Upper lobe of left lung (tissue), 6 donors: Measurements from ENCODE around the gene JAKMIP2. TPM values are rescaled to one million over a fixed set of nuclear protein-coding genes. Genes with fewer than 3 reads are reported as not detected.

Experiments used
- ATAC-seq, 2 donors: fragments of 200-7000 bp; cut with Tn5 transposase; one replicate each; pipeline ENCODE4 v1.9.1; 2022; ENCODE audit warnings: mild to moderate bottlenecking in 2 of 2, moderate library complexity in 2 of 2; ENCODE audit not compliant: low FRiP score in 2 of 2
- DNase-seq, 2 donors: peaks; one replicate each; pipeline ENCODE4 v3.0.0-alpha.2; 2019 to 2020
- H3K27ac ChIP-seq, 4 donors: fragments of 200-600 bp; sonication (generic); one replicate each; pipeline ENCODE4 v1.5.1; 2016 to 2019
- H3K27me3 ChIP-seq, 4 donors: fragments of 200-600 bp; sonication (generic); one replicate each; pipeline ENCODE4 v1.5.1; 2017 to 2019
- H3K36me3 ChIP-seq, 4 donors: fragments of 200-600 bp; sonication (generic); one replicate each; pipeline ENCODE4 v1.5.1; 2016 to 2019
- H3K4me1 ChIP-seq, 4 donors: fragments of 200-600 bp; sonication (generic); one replicate each; pipeline ENCODE4 v1.5.1; 2018 to 2019
- H3K4me3 ChIP-seq, 4 donors: fragments of 200-600 bp; sonication (generic); one replicate each; pipeline ENCODE4 v1.5.1; 2017 to 2019; ENCODE audit warnings: mild to moderate bottlenecking in 2 of 4, moderate library complexity in 1 of 4
- H3K9me3 ChIP-seq, 4 donors: fragments of 200-600 bp; sonication (generic); one replicate each; pipeline ENCODE4 v1.5.1; 2018 to 2019
- CTCF ChIP-seq, 6 experiments: fragments of 450-650 bp in 4 of 6; fragments of 200-600 bp in 2 of 6; sonication (generic) in 2 of 6; IDR thresholded peaks; one replicate each; pipeline ENCODE4 v1.5.1; 2016 to 2019; ENCODE audit warnings: antibody characterized with exemption in 6 of 6
- EP300 ChIP-seq, 4 donors: sonication (generic); formaldehyde crosslinking; IDR thresholded peaks; one replicate each; pipeline ENCODE4 v1.5.1; 2017; ENCODE audit warnings: antibody characterized with exemption in 4 of 4, control low read depth in 2 of 4
- POLR2A ChIP-seq, 4 donors: fragments of 450-650 bp; IDR thresholded peaks; one replicate each; pipeline ENCODE4 v1.5.1; 2016 to 2017; ENCODE audit warnings: antibody characterized with exemption in 4 of 4, mild to moderate bottlenecking in 2 of 4
- POLR2AphosphoS5 ChIP-seq, 2 donors: sonication (generic); formaldehyde crosslinking; IDR thresholded peaks; one replicate each; pipeline ENCODE4 v1.5.1; 2017; ENCODE audit warnings: antibody characterized with exemption in 2 of 2
- WGBS, 2 donors: methylation state at CpG; one replicate each; pipeline ENCODE4 v1.1.5; 2017 to 2018; 5-methylcytosine and 5-hydroxymethylcytosine counted together
- total RNA-seq, 6 donors: library from RNA; depleted of rRNA in 4 of 6; stranded (reverse); fragments of >200 nt in 4 of 6; gene quantifications; one replicate each; pipeline versions ENCODE4 v1.1.0 to v1.2.1, GENCODE V29; 2016 to 2021
- donor health status: DM: no; HTN: no; CAD: no; lungs with moderate emphysema.
- donor health status: DM: no; HTN: yes; CAD: no; lungs with severe emphysema.

The JAKMIP2 gene
- total RNA-seq, 6 donors from 2014 or later = 0.91 to 8.4 (median 6.0) TPM

DNA sequence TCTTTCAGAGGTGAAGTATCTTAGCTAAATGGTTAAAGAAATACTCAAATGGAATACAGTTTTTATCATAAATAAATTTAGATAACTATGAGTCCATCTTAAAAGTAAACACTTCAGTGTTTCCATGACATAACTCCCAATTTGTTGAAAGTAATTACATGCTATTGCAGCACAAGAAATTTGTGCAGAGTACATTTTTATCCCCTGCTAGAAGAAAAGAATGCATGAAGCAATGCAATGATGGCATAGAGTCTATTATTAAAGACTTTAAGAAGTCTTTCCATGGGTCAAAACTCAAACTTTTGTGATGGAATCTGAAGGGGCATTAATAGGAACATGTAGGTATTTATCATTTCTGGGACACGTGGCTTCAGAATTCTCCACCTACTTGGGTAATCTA, 166.1 kb downstream of the JAKMIP2 start:
- WGBS, 2 donors = 80 to 84% methylated on average over 1 of the region's 1 CpG
- no peak overlapping the region for H3K27ac ChIP-seq
- H3K9me3 ChIP-seq = no peaks in the 10 kb centered on the region
- TF ChIP-seq CTCF (IDR thresholded peaks at IDR 0.05) (no peak), POLR2AphosphoS5 (IDR thresholded peaks at IDR 0.05) (no peak), POLR2A (IDR thresholded peaks at IDR 0.05) (no peak), EP300 (IDR thresholded peaks at IDR 0.05) (no peak)
- ATAC-seq = no peak
- no peaks in the 10 kb centered on the region for H3K36me3 ChIP-seq
- no peak overlapping the region for H3K4me3 ChIP-seq
- no peaks in the 10 kb centered on the region for H3K4me1 ChIP-seq
- H3K27me3 ChIP-seq = no peaks in the 10 kb centered on the region
- no peak for DNase-seq

DNA sequence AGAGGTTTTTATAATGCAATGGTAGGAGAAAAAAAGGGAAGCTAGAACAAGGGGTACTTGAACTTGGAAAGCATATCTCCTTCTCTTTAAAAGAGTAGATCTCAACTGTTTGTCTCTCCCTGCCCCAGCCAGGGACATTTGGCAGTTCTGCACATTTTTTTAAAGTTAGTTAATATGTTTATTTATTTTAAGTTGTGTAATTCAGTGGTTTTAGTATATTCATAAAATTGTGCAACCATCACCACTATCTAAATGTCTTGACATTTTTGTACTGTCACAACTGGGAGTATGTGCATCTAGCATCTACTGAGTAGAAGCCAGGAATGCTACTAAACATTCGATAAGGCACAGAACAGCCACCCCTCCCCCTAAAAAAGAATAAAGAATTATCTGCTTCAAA, 169.2 kb downstream of the JAKMIP2 start:
- Histone ChIP-seq H3K27ac (no peak overlapping the region), H3K27me3 (no peaks in the 10 kb centered on the region), H3K9me3 (no peaks in the 10 kb centered on the region), H3K36me3 (no peaks in the 10 kb centered on the region), H3K4me1 (no peaks in the 10 kb centered on the region), H3K4me3 (no peak overlapping the region)
- TF ChIP-seq EP300 (IDR thresholded peaks at IDR 0.05) (no peak), POLR2AphosphoS5 (IDR thresholded peaks at IDR 0.05) (no peak), CTCF (IDR thresholded peaks at IDR 0.05) (no peak), POLR2A (IDR thresholded peaks at IDR 0.05) (no peak)
- WGBS, 2 donors = 64 to 85% methylated on average over 1 of the region's 1 CpG
- DNase-seq (no peak), ATAC-seq (peak in 1 of 2 donors; percentile 36)

GRCh38 chr5:147611483-147611882, 171.0 kb downstream of the JAKMIP2 start:
- DNase-seq (no peak), ATAC-seq (no peak)
- no peak overlapping the region for H3K4me3 ChIP-seq
- H3K36me3 ChIP-seq = no peaks in the 10 kb centered on the region
- TF ChIP-seq POLR2A (IDR thresholded peaks at IDR 0.05) = no peak
- no peak for TF ChIP-seq EP300 (IDR thresholded peaks at IDR 0.05)
- no peak for TF ChIP-seq POLR2AphosphoS5 (IDR thresholded peaks at IDR 0.05)
- H3K9me3 ChIP-seq = no peaks in the 10 kb centered on the region
- H3K4me1 ChIP-seq = no peaks in the 10 kb centered on the region
- H3K27me3 ChIP-seq = no peaks in the 10 kb centered on the region
- 90 to 93% methylated on average over 3 to 4 of the region's 4 CpGs for WGBS, 2 donors
- H3K27ac ChIP-seq = no peak overlapping the region

GRCh38 chr5:147610798-147611197, 171.7 kb downstream of the JAKMIP2 start:
- DNase-seq (no peak), ATAC-seq (no peak)
- H3K27ac ChIP-seq = no peak overlapping the region
- no peaks in the 10 kb centered on the region for H3K9me3 ChIP-seq
- TF ChIP-seq CTCF (IDR thresholded peaks at IDR 0.05) (no peak), EP300 (IDR thresholded peaks at IDR 0.05) (no peak), POLR2AphosphoS5 (IDR thresholded peaks at IDR 0.05) (no peak), POLR2A (IDR thresholded peaks at IDR 0.05) (no peak)
- 73% methylated on average over 3 of the region's 3 CpGs; no CpG with 5 or more reads in 1 of the 2 donors for WGBS, 2 donors
- H3K36me3 ChIP-seq = no peaks in the 10 kb centered on the region
- H3K27me3 ChIP-seq = no peaks in the 10 kb centered on the region
- H3K4me3 ChIP-seq = no peak overlapping the region
- no peaks in the 10 kb centered on the region for H3K4me1 ChIP-seq

GRCh38 chr5:147601652-147602051, 180.9 kb downstream of the JAKMIP2 start:
- H3K9me3 ChIP-seq = no peaks in the 10 kb centered on the region
- no peak overlapping the region for H3K27ac ChIP-seq
- DNase-seq (no peak), ATAC-seq (no peak)
- TF ChIP-seq POLR2AphosphoS5 (IDR thresholded peaks at IDR 0.05) (no peak), POLR2A (IDR thresholded peaks at IDR 0.05) (no peak), EP300 (IDR thresholded peaks at IDR 0.05) (no peak), CTCF (IDR thresholded peaks at IDR 0.05) (no peak)
- no peaks in the 10 kb centered on the region for H3K27me3 ChIP-seq
- no peaks in the 10 kb centered on the region for H3K4me1 ChIP-seq
- no peaks in the 10 kb centered on the region for H3K36me3 ChIP-seq
- H3K4me3 ChIP-seq = no peak overlapping the region
- 0 to 39% methylated on average over 1 of the region's 1 CpG for WGBS, 2 donors
